GM19193 (cell line): Measurements from ENCODE around the gene SSPN.

ENCODE experiments used
- POLR2A ChIP-seq: IDR thresholded peaks from 4 replicates; pipeline ENCODE4 v1.6.1; 2011; ENCODE audit not compliant: insufficient read depth, insufficient read length; ENCODE audit errors: extremely low read depth

SSPN gene

GRCh38 chr12:26279091-26279490 is 83.7 kb downstream of the SSPN start:
- TF ChIP-seq POLR2A, result no peak

- no peak for TF ChIP-seq POLR2A
Observed at GRCh38 chr12:26279908-26280307, 84.5 kb downstream of the SSPN start.

- no peak for TF ChIP-seq POLR2A
Observed at GRCh38 chr12:26280869-26281268, 85.5 kb downstream of the SSPN start.

GRCh38 chr12:26281320-26281719 is 85.9 kb downstream of the SSPN start:
- TF ChIP-seq POLR2A, result no peak

GRCh38 chr12:26282339-26282940 is 87.1 kb downstream of the SSPN start:
- TF ChIP-seq POLR2A, result no peak

GRCh38 chr12:26283046-26283445 is 87.7 kb downstream of the SSPN start:
- no peak for TF ChIP-seq POLR2A

GRCh38 chr12:26283617-26284016 is 88.2 kb downstream of the SSPN start:
- no peak for TF ChIP-seq POLR2A

GRCh38 chr12:26285401-26285800 is 90.0 kb downstream of the SSPN start:
- TF ChIP-seq POLR2A, result no peak

- TF ChIP-seq POLR2A, result no peak
Observed at GRCh38 chr12:26286186-26286585, 90.8 kb downstream of the SSPN start.

- no peak for TF ChIP-seq POLR2A
Observed at GRCh38 chr12:26287671-26288381, 92.5 kb downstream of the SSPN start.

GRCh38 chr12:26290565-26290964 is 95.2 kb downstream of the SSPN start:
- TF ChIP-seq POLR2A, result no peak

GRCh38 chr12:26292596-26292995 is 97.2 kb downstream of the SSPN start:
- no peak for TF ChIP-seq POLR2A

- TF ChIP-seq POLR2A, result no peak
Observed at GRCh38 chr12:26293612-26294011, 98.2 kb downstream of the SSPN start.

- TF ChIP-seq POLR2A, result no peak
Observed at GRCh38 chr12:26295001-26295400, 99.6 kb downstream of the SSPN start.

- TF ChIP-seq POLR2A, result no peak
Observed at GRCh38 chr12:26297396-26298070, 102.2 kb downstream of the SSPN start.

GRCh38 chr12:26298785-26299621 is 103.6 kb downstream of the SSPN start:
- TF ChIP-seq POLR2A, result no peak

GRCh38 chr12:26299751-26300150 is 104.4 kb downstream of the SSPN start:
- TF ChIP-seq POLR2A, result no peak
